Measurements from ENCODE around the gene PLEKHO2.

- TF ChIP-seq, protein P1, sequence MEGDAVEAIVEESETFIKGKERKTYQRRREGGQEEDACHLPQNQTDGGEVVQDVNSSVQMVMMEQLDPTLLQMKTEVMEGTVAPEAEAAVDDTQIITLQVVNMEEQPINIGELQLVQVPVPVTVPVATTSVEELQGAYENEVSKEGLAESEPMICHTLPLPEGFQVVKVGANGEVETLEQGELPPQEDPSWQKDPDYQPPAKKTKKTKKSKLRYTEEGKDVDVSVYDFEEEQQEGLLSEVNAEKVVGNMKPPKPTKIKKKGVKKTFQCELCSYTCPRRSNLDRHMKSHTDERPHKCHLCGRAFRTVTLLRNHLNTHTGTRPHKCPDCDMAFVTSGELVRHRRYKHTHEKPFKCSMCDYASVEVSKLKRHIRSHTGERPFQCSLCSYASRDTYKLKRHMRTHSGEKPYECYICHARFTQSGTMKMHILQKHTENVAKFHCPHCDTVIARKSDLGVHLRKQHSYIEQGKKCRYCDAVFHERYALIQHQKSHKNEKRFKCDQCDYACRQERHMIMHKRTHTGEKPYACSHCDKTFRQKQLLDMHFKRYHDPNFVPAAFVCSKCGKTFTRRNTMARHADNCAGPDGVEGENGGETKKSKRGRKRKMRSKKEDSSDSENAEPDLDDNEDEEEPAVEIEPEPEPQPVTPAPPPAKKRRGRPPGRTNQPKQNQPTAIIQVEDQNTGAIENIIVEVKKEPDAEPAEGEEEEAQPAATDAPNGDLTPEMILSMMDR (IDR thresholded peaks at IDR 0.05): no peak
- TF ChIP-seq ZFX (IDR thresholded peaks at IDR 0.05; ENCODE audit: borderline replicate concordance): no peak
These were observed 14.9 kb downstream of the PLEKHO2 start for GRCh38 chr15:64856429-64857145.
